ENCODE results near the gene BCL2L2. TPM values are rescaled to one million over a fixed set of nuclear protein-coding genes. Genes with fewer than 3 reads are reported as not detected.

The BCL2L2 gene
- total and polyA plus RNA-seq, 2 donors (not counting 1 experiment from before 2014, with no cell fraction given): 5.4 to 17.8 TPM

DNA sequence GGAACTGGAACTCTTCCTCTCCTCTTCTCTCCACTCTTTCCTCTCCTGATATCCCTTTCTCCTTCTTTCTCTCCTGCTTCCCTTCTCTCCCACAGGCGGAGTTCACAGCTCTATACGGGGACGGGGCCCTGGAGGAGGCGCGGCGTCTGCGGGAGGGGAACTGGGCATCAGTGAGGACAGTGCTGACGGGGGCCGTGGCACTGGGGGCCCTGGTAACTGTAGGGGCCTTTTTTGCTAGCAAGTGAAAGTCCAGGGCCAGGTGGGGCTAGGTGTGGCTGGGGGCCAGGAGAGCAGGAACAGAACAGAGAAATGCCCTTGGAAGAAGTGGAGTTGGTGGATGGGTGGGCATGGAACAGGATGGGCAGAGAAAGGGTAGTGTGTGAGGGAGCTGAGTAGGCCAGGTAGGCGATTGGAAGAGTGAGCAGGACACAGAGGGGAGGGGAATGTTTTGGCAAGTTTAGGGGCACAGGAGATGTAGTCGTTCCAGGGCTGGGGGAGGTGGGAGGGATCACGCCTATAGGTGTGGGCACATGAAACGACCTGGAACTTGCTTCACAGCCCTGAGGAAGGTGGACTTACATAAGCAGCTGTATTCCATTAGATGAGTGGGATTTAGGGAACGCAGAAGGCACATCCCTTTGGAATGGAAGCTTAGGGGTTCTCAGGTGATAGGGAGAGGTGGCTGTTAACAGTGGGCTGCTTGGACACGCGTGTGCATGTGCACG lies 2.2 kb downstream of the BCL2L2 start:
- no peak overlapping the region for H3K4me3 ChIP-seq (ENCODE audit: control extremely low read depth in 1 of 5, extremely low read depth in 1 of 5, insufficient read depth in 1 of 5, low read depth in 2 of 5, low read length in 4 of 5)
- no peak for ATAC-seq (ENCODE audit: low read depth)
- WGBS (ENCODE audit: insufficient coverage): 95% methylated on average over 13 of the region's 17 CpGs
- ChIA-PET POLR2A (no interaction called here), CTCF (interaction anchor here (3.2 kb wide), 1 partner anchor 12 kb away, joined by 27 read pairs; the partner anchor contains the start of gene PABPN1)
- H3K9ac ChIP-seq (ENCODE audit: low read length): no peak overlapping the region
- DNase-seq: no peak
- no peaks in the 10 kb centered on the region for H3K27me3 ChIP-seq (replicated peaks in 1 of 4; ENCODE audit: control extremely low read depth in 1 of 4, control insufficient read depth in 3 of 4, insufficient read depth in 4 of 4, low read length in 3 of 4)
- Mint-ChIP-seq H3K27me3 (no peaks in the 10 kb centered on the region), H3K4me1 (peaks cover 26% of the 10 kb centered on the region), H3K9me3 (ENCODE audit: insufficient read depth) (no peaks in the 10 kb centered on the region), H3K4me3 (no peak overlapping the region), H3K27ac (peak overlapping the region; percentile 26)
- H3K4me1 ChIP-seq (ENCODE audit: control insufficient read depth in 2 of 2, insufficient read depth in 2 of 2, low read length in 2 of 2): peaks cover 10 to 24% of the 10 kb centered on the region in 2 donors
- no peak overlapping the region for H3K27ac ChIP-seq (ENCODE audit: low read length in 2 of 2)
- no peaks in the 10 kb centered on the region for H3K36me3 ChIP-seq (replicated peaks in 1 of 2; ENCODE audit: control extremely low read depth in 1 of 2, control insufficient read depth in 1 of 2, extremely low read depth in 1 of 2, insufficient read depth in 2 of 2, low read length in 1 of 2)
- no peaks in the 10 kb centered on the region for H4K20me1 ChIP-seq (ENCODE audit: control insufficient read depth, insufficient read depth, low read length, poor library complexity, severe bottlenecking)
- intact Hi-C loops (cut with micrococcal nuclease): loop anchor here (10.0 kb wide), 1 partner anchor 304 kb away; no protein-coding TSS in a partner anchor
- no peak overlapping the region for H3K4me2 ChIP-seq (replicated peaks; ENCODE audit: low read depth, low read length, poor library complexity, severe bottlenecking)
- no peaks in the 10 kb centered on the region for H3K79me2 ChIP-seq (ENCODE audit: control insufficient read depth, insufficient read depth, low read length)
- peaks cover 0 to 3% (median 0%) of the 10 kb centered on the region in 3 donors for H3K9me3 ChIP-seq (ENCODE audit: control extremely low read depth in 1 of 3, control insufficient read depth in 2 of 3, insufficient read depth in 1 of 3, low read length in 2 of 3)
- H2AFZ ChIP-seq (ENCODE audit: insufficient read depth, low read depth, low read length, poor library complexity, severe bottlenecking): no peak overlapping the region
- no peak for TF ChIP-seq EZH2 (IDR thresholded peaks at IDR 0.05; ENCODE audit: borderline replicate concordance, insufficient read depth, low read depth, low read length, poor library complexity, severe bottlenecking)
- TF ChIP-seq, protein P1, sequence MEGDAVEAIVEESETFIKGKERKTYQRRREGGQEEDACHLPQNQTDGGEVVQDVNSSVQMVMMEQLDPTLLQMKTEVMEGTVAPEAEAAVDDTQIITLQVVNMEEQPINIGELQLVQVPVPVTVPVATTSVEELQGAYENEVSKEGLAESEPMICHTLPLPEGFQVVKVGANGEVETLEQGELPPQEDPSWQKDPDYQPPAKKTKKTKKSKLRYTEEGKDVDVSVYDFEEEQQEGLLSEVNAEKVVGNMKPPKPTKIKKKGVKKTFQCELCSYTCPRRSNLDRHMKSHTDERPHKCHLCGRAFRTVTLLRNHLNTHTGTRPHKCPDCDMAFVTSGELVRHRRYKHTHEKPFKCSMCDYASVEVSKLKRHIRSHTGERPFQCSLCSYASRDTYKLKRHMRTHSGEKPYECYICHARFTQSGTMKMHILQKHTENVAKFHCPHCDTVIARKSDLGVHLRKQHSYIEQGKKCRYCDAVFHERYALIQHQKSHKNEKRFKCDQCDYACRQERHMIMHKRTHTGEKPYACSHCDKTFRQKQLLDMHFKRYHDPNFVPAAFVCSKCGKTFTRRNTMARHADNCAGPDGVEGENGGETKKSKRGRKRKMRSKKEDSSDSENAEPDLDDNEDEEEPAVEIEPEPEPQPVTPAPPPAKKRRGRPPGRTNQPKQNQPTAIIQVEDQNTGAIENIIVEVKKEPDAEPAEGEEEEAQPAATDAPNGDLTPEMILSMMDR (IDR thresholded peaks at IDR 0.05): no peak

DNA sequence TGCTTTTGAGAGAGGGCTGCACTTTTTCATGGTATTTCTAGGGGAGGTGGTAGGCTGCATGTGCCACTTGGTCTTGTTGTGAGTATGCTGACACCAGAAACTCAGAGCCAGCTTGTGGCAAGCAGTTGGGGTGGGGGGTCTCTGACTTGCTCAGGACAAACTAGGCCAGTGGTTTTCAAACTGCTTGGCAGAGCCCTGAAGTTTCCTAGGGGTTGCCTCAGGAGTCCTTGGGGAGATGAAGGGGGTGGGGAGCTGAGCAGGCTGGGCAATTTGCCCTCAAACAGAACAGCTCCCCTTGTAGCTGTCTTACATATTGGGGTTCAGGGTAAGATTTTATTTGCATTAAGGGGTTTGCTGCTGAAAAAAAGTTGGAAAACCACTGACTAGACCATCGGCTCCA lies 3.9 kb downstream of the BCL2L2 start:
- H3K27me3 ChIP-seq (replicated peaks in 1 of 4; ENCODE audit: control extremely low read depth in 1 of 4, control insufficient read depth in 3 of 4, insufficient read depth in 4 of 4, low read length in 3 of 4): no peaks in the 10 kb centered on the region
- peaks cover 10 to 24% of the 10 kb centered on the region in 2 donors for H3K4me1 ChIP-seq (ENCODE audit: control insufficient read depth in 2 of 2, insufficient read depth in 2 of 2, low read length in 2 of 2)
- Mint-ChIP-seq H3K27me3 (no peaks in the 10 kb centered on the region), H3K27ac (no peak overlapping the region), H3K4me1 (peaks cover 23% of the 10 kb centered on the region), H3K4me3 (no peak overlapping the region), H3K9me3 (ENCODE audit: insufficient read depth) (no peaks in the 10 kb centered on the region)
- H2AFZ ChIP-seq (ENCODE audit: insufficient read depth, low read depth, low read length, poor library complexity, severe bottlenecking): no peak overlapping the region
- intact Hi-C loops (cut with micrococcal nuclease): no loop called here
- H3K4me2 ChIP-seq (replicated peaks; ENCODE audit: low read depth, low read length, poor library complexity, severe bottlenecking): no peak overlapping the region
- CTCF ChIA-PET: interaction anchor here (0.9 to 1.5 kb wide), 4 partner anchors 15 to 233 kb away, joined by 3 to 4 read pairs (median 4); no protein-coding TSS in a partner anchor
- no peaks in the 10 kb centered on the region for H4K20me1 ChIP-seq (ENCODE audit: control insufficient read depth, insufficient read depth, low read length, poor library complexity, severe bottlenecking)
- peaks cover 0 to 3% (median 0%) of the 10 kb centered on the region in 3 donors for H3K9me3 ChIP-seq (ENCODE audit: control extremely low read depth in 1 of 3, control insufficient read depth in 2 of 3, insufficient read depth in 1 of 3, low read length in 2 of 3)
- H3K36me3 ChIP-seq (replicated peaks in 1 of 2; ENCODE audit: control extremely low read depth in 1 of 2, control insufficient read depth in 1 of 2, extremely low read depth in 1 of 2, insufficient read depth in 2 of 2, low read length in 1 of 2): no peaks in the 10 kb centered on the region
- POLR2A ChIA-PET: no interaction called here
- no peak overlapping the region for H3K27ac ChIP-seq (ENCODE audit: low read length in 2 of 2)
- no peak for ATAC-seq (ENCODE audit: low read depth)
- no CpG with 5 or more reads among the region's 1 CpG for WGBS (ENCODE audit: insufficient coverage)
- no peak overlapping the region for H3K9ac ChIP-seq (ENCODE audit: low read length)
- H3K4me3 ChIP-seq (ENCODE audit: control extremely low read depth in 1 of 5, extremely low read depth in 1 of 5, insufficient read depth in 1 of 5, low read depth in 2 of 5, low read length in 4 of 5): no peak overlapping the region
- DNase-seq: no peak
- TF ChIP-seq, protein P1 (IDR thresholded peaks at IDR 0.05): no peak
- TF ChIP-seq EZH2 (IDR thresholded peaks at IDR 0.05; ENCODE audit: borderline replicate concordance, insufficient read depth, low read depth, low read length, poor library complexity, severe bottlenecking): no peak
- H3K79me2 ChIP-seq (ENCODE audit: control insufficient read depth, insufficient read depth, low read length): no peaks in the 10 kb centered on the region

Measured in B cell (primary cell).